Kidney tubule cell (primary cell): ENCODE measurements around the gene SLC7A11.
A peak's percentile ranks its signal among the peaks of the same experiment; 100 is the strongest.

Experiments used
- DNase-seq: peaks from one replicate; pipeline ENCODE4 v3.0.0-alpha.2; 2018; ENCODE audit warnings: low spot score

SLC7A11 gene

DNA sequence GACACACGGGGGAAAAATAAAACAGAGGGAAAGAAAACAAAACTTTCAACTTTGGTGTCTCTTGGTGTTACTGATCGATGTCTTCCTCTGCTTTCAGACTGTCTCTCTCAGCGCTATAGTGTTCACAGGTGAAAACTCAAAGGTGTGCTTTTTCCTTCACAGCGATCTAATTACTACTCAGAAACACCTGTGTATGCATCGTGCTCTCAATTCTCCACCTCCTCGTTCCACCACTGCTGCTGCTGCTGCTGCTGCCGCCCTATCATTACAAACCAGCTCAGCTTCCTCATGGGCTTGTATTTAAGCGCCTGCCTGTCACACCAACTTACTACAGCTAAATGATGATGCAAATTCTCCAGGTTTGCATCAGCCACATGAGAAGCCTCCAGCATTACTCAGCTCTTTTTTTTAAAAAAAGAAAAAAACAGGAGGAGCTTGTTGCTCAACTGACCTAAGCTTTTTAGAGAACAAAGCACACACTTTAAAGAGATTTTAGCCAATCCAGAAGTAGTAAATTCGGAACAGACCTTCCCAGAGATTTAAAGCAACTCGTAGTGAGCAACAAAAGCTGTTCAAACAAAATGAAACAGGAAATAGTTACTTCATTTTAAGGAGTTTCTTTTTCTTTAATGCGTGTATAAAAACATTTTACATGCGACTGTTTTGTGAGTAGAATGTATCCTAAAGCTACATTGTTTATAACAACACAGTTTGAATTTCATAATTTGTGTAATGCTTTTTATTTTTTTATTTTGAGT, at the start of gene SLC7A11:
Gene SLC7A11 (minus strand): TSS at position 274 of the 758 bp plus-strand sequence. CDS start 280 bp downstream, outside the sequence.
- peak; percentile 99 for DNase-seq

DNA sequence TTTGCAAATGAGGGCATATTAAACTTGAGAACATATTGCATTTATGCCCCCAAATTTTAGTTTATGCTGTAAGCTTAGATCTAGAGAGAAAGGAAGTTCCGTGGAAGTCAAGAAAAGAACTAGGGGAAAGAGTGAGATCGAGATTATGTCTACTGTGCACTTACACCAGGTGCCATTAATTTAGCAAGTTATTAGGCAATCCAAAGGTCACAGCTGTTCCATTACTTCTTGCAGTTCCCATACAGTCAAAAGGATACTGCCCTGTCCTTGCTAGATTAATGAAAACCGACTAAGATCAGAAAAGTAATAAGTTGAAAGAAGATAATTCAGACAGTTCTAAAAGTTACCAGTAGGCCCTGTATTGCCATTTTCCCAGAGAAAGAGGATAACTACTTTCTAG, 49.3 kb upstream of the SLC7A11 start:
- no peak for DNase-seq

DNA sequence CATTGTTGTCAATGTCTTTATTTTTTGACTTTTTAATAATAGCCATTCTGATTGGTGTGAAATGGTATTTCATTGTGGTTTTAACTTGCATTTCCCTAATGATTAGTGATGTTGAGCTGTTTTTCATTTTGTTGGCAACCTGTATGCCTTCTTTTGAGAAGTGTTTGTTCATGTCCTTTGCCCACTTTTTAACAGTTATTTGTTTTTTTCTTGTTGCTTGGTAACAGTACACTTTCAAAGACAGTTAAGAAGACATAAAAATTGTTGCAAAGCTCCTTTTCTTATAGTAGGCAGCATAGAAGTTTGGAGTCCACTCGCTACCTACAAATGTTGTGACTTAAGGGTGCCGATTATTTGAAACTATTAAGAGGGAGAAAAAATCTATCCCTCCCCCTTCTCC, 48.7 kb upstream of the SLC7A11 start:
- DNase-seq = no peak

DNA sequence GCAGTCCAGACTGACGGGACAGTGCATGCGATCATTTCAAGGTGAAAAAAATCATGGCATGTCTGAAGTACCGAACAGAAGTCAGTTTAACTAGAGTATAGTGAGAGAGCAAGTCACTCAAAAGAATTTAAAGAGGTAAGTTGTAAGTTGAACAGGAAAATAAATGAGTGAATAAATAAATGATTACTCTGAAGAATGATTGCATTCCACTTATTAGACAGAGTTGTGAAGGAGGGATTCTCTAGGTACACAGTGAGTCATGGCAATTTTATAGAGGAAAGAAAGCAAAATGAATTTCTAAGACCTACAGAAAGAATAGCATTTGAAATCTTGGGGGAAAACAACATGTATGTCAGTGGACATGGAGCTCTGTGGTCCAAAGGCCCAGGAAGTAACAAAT, 37.1 kb upstream of the SLC7A11 start:
- no peak for DNase-seq

DNA sequence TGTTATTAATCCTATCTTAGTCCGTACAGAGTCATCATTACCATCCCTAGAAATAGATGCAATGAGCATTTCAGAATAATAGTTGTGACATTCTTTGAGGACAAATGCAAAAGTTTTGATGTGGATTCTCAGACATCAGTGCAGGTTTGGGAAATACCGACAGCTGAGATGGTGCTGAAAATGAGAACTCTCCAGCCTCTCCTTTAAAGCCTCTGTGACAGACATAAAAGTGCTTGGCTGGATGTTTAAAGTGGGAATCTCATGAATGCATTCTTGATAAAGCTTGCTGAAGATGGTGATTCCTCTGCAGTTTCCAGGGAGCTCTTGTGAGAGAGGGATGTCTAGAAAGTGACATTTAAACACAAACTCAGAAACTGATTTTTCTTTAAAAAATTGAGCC, 35.0 kb upstream of the SLC7A11 start:
- DNase-seq = no peak

DNA sequence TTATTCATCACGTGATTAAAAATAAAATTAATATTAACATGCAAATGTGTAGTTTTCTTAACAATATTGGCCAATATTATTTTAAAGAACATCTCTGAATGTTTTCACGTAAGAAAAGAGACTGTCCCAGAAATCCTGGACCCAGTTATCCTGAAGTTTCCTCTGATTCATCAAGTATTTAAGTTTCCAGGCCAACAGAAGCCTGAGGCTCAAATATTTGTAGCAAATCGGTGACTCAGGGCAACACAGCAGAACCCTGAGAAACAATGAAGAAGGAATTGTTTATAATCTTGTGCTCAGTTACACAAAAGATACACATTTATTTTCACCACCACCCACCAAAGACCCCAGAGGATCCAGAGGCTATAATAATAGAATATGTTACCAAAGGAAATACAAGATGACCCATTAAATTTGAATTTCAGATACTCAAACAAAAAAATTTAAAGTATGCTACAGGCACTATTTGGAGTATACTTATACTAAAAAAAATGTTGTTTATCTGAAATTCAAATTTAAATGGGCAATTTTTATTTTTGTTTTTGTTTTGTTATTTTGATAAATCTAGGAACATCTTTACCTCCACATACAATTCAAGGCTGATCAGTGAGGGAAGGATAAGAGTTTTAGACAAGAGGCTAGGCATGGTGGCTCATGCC, 33.9 kb upstream of the SLC7A11 start:
- peak; percentile 64 for DNase-seq

DNA sequence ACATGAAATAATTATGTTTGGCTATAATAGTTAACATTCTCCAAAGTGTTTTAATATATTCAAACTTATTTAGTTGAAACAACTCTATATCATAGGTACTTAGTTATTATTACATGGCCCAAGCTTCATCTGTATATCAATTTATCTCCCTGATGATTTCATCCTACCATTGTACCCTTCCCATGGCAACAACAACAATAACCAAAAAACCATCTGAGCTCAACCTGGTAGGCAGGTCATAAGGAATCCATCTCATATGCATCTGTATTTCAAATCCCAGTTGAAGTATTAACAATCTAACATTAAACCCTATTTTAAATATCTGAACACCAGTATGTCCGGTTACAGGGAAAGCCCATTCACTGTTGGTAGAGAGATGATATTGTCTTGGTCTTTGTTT, 33.1 kb upstream of the SLC7A11 start:
- no peak for DNase-seq

DNA sequence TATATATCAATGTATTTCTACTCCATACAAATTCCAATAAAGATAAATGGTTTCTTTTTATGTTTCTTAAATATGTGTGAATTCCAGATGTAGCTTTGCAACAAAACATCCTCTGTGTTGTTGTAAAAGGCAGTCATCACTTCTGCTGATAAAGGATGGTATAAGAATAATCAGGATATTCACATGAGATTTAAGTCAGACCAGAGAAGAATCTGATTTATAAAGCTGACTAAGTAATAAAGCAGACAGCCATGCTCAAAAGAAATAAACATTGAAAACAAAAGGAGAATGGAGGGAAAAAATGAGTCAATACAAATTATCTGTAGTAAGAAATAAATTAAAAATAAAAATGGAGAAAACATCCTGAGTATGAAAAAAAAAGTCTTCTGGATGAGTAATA, 27.0 kb upstream of the SLC7A11 start:
- no peak for DNase-seq

DNA sequence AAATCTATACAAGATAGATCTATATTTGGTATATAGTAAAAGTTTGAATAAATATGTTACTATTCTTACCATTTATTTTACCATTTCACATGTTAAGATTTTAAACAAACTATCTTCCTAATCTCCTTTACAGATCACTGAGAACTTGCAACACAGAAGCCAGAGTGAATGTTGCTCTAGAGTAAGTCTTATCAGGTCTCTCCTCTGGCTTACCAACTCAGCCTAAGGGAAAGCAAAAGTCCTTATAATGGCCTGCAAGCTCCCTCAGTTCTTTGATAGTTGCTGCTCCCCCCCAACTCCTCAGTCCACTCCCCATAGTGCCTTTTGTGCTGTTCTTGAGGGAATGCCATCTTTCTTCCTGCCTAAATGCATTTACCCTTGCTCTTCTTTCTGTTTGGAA, 25.7 kb upstream of the SLC7A11 start:
- no peak for DNase-seq

DNA sequence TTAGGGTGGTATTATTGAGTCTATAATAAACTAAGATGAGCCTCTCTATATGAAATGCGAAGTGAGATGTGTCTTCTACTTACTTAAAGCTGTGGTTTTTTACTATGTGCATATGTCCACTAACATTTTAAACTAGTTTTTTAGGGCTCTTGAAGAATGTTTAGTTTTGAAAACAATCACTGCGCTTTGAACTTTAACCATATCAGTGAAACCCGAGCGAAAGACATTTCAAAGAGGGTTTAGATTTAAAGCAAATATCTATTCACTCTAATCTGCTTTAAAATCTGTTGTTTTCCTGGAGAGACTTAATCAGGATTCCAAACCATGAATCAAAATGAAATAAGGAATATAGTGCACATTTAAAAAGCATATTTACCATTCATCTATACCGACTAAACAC, 24.8 kb upstream of the SLC7A11 start:
- no peak for DNase-seq

DNA sequence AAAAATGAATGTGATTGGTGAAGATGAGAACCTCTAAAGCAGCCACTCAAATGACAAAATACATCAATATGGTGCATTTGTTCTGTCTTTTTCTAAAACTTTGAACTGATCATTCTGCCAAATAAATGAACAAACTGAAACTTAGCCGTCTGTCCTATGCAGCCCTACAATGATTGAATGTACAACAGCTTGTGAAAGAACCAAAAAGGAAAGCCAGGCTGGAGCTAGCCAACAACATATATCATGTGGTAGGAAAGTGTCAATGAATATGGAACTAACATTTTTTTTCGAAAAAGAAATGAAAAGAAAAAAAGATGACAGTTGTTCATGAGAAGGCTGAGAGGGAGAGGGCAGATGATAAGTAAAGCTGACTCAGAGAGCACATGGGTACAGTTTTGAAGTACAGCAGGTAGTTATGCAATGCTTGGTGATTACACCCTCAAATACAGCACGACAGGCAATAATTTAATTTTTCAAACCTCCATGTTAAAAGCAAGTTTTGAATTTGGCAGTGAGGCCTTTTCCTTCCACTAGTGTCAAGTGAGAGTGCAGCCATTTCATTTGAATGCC, 21.2 kb upstream of the SLC7A11 start:
- no peak for DNase-seq

DNA sequence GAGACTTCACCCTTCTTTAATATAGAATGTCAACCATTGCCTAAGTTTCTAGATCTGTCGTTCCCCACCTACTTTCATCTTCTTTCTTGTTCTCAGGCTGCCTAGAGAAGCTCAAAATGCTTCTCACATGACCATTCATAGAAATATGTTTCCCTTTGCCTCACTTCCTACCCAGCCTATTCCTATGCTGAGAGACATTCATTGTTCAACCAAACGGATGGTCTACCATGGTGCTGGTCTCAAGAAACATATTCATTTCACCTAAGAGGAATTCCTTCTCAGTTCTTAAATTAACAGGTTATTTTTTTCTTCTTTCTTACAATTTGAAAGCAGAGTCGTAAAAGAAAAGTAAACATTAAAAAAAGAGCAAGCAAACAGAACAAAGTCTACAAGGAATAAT, 20.3 kb upstream of the SLC7A11 start:
- DNase-seq = no peak

DNA sequence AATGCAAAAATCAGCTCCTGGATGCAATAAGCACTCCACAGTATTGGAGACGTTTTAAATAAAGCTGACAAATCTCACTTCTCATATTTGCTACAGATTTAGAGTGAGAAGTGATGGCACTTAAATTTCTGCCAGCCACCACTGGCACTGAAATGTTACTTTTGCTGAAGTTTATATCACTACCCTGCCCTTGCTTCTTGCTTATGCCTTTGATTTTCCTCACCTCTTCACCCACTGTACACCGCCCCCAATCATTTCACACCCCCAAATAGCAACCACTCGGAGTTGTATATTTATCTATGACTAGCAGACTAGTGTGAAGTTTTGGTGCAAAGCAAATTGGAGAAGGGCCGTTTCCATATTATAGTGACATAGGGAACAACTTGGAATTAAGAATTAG, 19.9 kb upstream of the SLC7A11 start:
- no peak for DNase-seq

DNA sequence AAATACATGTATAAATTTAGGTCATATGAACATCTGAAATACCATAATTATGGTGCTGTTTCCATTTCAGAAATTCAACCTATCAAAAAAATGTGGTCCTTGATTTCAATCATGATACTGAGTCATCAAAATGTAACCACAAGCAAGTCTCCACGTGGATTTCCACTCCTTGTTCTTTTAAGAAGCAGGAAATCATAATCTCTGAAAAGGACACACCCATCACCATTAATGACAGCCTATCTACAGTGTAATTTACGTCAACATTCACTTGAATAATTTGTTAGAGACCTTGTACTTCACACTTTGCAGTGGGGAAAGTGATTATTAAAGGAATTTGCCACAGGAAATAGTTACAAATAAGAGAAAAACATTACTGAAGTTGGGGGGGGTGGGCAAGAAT, 17.7 kb upstream of the SLC7A11 start:
- peak; percentile 11 for DNase-seq

DNA sequence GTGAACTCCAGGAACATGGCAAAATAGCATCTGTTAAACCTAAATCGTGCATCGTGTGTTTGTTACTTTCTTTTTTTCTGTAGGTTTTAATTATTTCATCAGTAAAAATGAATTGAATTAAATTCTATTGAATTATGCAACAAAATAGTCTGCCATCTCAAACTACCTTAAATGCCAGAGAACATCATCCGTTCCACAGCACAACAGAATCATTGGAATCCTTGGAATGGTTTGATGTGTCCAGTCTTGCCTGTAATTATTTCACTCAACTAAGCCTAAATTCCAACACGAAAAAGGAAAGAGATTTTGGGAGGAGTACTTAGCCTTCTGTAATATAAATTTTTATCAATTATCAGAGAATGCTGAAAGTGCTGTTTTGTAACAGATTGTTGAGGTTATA, 17.1 kb upstream of the SLC7A11 start:
- no peak for DNase-seq

DNA sequence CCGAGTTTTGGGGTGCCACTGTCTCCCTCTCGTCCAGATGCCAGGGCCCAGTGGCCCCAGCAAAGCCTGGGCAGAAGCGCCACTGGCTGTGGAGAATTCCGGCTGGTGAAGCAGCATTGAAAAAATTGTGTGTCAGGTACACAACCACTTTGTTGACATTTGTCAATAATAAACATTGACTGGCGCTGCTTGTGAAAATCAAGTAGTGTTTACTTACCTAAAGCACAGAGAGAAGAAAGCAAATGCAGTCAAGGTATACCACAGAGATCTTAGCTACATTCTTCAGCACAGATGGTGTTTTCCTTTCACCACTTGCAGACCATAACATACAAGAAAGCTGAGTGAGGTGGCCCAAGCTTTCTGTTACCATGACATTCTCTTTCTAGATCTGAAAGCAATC, 14.5 kb upstream of the SLC7A11 start:
- DNase-seq = no peak

DNA sequence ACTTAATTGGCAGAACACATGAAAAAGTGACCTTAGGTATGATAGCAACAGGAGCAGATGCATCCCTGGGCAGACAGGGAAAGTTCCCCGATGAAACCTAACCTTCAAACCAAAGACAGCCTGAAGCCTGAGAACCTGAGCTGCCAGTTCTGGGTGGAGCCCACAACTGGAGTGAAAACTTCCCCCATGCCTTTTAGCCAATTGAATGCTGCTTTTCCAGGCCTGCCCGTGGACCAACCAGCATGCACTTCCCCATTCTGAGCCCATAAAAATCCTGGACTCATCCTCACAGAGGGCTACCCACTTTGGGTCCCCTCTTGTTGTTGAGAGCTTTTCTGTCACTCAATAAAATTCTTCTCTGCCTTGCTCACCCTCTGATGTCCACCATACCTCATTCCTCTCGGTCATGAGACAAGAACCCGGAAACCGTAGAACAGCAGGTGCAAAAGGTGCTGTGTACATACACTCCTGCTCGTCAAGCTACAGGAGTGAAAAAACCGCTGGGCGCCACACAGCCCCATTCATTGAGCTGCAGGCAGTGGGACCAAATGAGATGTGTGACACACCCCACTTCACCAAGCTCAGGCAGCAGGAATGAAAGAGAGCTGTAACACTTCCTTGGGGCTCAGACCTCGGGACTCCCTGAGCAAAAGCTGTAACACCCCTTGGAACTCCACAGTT, 13.9 kb upstream of the SLC7A11 start:
- no peak for DNase-seq

DNA sequence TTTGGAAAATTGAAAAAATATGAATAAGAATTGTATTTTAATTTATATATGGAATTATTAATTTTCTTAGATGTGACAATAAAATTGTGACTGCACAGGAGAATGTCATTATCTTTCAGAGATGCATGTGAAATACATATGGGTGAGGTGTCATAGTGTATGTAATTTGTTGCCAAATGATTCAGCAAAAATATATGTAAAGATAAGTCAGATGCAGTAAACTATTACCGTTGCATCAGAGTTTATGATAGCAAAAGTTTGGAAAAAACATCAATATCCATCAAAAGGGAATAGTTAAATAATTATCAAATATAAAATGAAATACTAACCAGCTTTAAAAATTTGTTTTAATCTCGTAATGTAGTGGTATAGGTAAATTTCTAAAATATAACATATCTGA, 10.4 kb upstream of the SLC7A11 start:
- DNase-seq = no peak

DNA sequence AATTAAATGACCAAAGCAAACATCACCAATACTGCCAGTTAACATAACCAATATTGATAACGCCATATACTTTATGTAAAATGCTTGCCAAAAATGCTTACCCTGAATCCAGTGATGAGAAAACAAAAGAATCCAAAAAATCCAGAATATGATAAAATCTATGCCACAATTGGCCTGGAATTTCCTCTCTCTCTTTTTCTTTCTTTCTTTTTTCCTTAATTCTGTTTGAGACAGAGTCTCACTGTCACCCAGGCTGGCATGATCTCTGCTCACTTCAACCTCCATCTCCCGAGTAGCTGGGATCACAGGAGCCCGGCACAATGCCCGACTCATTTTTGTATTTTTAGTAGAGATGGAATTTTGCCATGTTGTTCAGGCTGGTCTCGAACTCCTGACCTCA, 9.8 kb upstream of the SLC7A11 start:
- no peak for DNase-seq

DNA sequence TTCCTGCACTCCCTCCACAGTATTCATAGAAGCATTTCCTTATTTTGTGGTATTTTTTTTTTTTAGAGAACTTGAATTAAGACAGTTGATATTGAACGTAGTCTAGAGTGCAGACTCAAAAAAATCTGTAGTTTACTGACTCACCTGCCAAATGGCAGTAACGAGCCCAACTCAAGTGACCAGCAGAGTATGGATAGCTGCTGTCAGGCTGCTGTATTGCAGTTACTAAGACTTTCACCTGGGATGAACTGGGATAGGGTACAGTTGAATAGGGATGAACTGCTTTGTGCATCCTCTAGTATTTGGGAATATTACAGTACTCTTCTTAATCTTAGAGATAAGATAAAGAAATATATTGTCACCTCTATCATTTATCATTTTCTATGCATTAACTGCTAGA, 7.0 kb upstream of the SLC7A11 start:
- no peak for DNase-seq

DNA sequence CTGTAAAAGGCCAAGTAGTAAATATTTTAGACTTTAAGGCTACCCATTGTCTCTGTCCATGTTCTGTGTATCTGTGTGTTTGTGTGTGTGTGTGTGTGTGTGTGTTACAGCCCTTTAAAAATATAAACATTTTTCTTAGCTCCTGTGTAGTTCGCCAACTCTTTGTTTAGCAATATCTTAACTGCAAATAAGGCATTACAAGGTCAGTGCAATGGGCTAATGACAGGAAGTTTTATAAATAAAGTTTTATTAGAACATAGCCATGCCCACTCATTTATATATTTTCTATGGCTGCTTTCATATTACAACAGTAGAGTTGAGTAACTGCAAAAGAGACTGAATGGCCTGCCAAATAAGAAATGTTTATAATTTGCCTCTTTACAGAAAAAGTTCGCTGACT, 5.9 kb upstream of the SLC7A11 start:
- DNase-seq = no peak

DNA sequence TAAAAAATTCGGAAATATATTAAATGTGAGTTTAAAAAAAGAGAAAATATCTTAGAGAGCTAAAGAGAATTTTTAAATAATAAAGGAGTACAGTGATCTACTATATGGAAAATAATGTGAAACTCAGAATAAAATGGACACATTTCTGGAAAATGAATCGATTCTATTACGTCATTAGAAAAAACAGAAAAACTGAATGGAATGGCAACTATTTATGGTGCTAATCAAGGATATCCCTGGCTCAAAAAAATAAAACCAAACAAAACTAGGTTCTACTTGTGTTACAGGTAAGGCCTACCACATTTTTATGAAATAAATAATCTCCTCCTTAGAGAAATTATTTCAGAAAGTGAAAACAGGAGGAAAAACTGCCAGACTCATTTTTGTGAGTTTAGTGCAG, 5.5 kb upstream of the SLC7A11 start:
- no peak for DNase-seq

DNA sequence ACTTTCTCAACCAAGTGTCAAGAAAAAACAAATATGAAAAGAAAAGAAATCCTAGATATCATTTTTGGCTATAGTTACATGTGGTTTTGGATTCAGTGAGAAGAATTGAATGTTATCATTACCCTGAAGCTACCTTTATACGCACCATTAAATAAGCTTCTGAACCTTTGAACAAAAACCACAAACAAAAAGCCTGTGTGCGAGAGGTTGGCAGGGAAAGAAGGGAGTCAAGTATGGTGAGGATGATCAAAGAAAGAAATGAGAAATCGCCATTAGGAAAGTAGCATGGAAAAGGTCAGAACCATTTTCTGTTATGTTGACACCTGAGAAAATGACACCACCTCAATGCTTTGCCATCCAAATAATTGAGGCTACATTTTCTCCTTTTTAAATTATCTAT, 1.2 kb upstream of the SLC7A11 start:
- peak; percentile 48 for DNase-seq
